ENCODE results near the gene NAGK.

DNA sequence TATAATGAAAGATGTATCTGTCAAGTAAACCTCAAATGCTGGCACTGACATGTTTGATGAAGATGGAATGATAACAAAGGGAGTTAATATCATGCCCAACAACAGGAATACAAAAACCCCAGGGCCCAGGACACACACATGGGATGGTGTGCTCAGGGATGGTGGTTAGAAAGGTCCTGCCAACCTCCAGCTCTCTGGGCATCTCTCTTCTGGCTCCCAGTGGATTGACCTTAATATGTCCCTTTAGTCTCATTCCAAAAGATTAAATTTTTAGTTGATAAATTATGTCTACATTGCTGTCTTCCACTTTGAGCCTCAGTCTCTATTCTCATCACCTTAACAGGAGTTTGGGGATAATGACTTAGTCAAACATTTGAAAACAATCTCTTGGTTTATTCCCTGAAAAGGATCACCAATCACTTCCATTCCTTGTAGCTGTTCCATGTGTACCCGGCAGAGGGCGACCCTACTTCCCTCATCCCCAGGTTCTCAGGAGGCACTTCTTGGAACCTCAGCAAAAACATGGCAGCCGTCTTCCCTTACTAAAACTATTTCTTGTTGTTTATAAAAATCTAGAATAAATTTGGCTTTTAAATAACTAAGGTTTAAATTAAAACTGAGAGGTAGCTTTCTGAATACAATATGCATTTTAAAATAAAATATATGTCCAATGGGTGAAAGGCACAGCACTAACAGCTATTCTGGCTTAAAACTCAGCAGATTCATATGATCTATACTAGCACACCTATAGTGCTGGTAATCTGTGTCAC lies 31.9 kb downstream of the NAGK start:
- TF ChIP-seq, protein P1, sequence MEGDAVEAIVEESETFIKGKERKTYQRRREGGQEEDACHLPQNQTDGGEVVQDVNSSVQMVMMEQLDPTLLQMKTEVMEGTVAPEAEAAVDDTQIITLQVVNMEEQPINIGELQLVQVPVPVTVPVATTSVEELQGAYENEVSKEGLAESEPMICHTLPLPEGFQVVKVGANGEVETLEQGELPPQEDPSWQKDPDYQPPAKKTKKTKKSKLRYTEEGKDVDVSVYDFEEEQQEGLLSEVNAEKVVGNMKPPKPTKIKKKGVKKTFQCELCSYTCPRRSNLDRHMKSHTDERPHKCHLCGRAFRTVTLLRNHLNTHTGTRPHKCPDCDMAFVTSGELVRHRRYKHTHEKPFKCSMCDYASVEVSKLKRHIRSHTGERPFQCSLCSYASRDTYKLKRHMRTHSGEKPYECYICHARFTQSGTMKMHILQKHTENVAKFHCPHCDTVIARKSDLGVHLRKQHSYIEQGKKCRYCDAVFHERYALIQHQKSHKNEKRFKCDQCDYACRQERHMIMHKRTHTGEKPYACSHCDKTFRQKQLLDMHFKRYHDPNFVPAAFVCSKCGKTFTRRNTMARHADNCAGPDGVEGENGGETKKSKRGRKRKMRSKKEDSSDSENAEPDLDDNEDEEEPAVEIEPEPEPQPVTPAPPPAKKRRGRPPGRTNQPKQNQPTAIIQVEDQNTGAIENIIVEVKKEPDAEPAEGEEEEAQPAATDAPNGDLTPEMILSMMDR (IDR thresholded peaks at IDR 0.05): peak; percentile 48 to 80 (median 64)
- no peak for TF ChIP-seq POLR2A (IDR thresholded peaks at IDR 0.05)
